Psoas muscle (tissue), 8 donors: ENCODE data around the gene NUDT19. TPM values are rescaled to one million over a fixed set of nuclear protein-coding genes. Genes with fewer than 3 reads are reported as not detected.
"Not testable (repeated sequence)": the region's sequence is repeated elsewhere in the genome, so short reads cannot be mapped to it uniquely, and the experiment has no call there.

Experiments
- ATAC-seq, 4 donors: fragments of 200-7000 bp; cut with Tn5 transposase; one replicate each; pipeline ENCODE4 v1.9.1; 2020; ENCODE audit warnings: moderate library complexity in 3 of 4, mild to moderate bottlenecking in 2 of 4
- DNase-seq, 2 donors: peaks; one replicate each; pipeline ENCODE4 v3.0.0-alpha.2; 2020
- H3K27ac ChIP-seq: fragments of 200-600 bp; one replicate; pipeline ENCODE4 v1.8.0; 2022
- H3K27me3 ChIP-seq, 3 donors: fragments of 200-600 bp in 1 of 3; one replicate each; pipeline versions ENCODE4 v1.6.1 to v1.8.0; 2013 to 2022; ENCODE audit warnings: low read length in 2 of 3, mild to moderate bottlenecking in 2 of 3, moderate library complexity in 1 of 3; ENCODE audit not compliant: insufficient read depth in 3 of 3
- H3K36me3 ChIP-seq, 2 donors: fragments of 200-600 bp in 1 of 2; one replicate each; pipeline versions ENCODE4 v1.6.1 to v1.8.0; 2013 to 2022; ENCODE audit warnings: low read depth in 1 of 2, mild to moderate bottlenecking in 1 of 2, moderate library complexity in 1 of 2; ENCODE audit not compliant: insufficient read depth in 1 of 2
- H3K4me1 ChIP-seq: fragments of 200-600 bp; one replicate; pipeline ENCODE4 v1.8.0; 2022
- H3K4me3 ChIP-seq: fragments of 200-600 bp; one replicate; pipeline ENCODE4 v1.8.0; 2022; ENCODE audit warnings: mild to moderate bottlenecking
- H3K9me3 ChIP-seq: fragments of 200-600 bp; one replicate; pipeline ENCODE4 v1.8.0; 2022
- CTCF ChIP-seq: fragments of 200-600 bp; IDR thresholded peaks from one replicate; pipeline ENCODE4 v1.8.0; 2022; ENCODE audit warnings: antibody characterized with exemption
- WGBS, 3 donors: extraction: QIAGEN DNeasy Blood & Tissue Kit; methylation state at CpG; one replicate each; pipeline versions ENCODE4 v1.1.6 to v1.1.7; 2013; 5-methylcytosine and 5-hydroxymethylcytosine counted together
- intact Hi-C, 2 donors: fragments of 100-400 bp; cut with DNase I; formaldehyde crosslinking; loops; one replicate each; pipeline versions ENCODE4 v1.11.0 to v1.14.2; 2022
- polyA plus RNA-seq, 3 donors: library from polyadenylated mRNA; stranded (reverse); fragments of 200-250 nt; gene quantifications; one replicate each; pipeline ENCODE4 v1.2.3, GENCODE V29; 2013
- total RNA-seq, 4 donors: library from RNA; stranded (reverse); fragmentation: NEBNext Ultra II Directional in 2 of 4; extraction: Animal tissue kit (Norgen Biotek cat#: 25700) in 2 of 4; gene quantifications; one replicate each; pipeline versions ENCODE4 v1.2.1 to v1.2.4, GENCODE V29; 2021 to 2023
- donor health status: healthy with polysubstance abuse.
- donor health status: DM: no; HTN: no; CAD: no; lungs with moderate emphysema.
- donor health status: Bipolar disorder and iron deficiency.
- donor health status: healthy.
- donor health status: DM: yes; HTN: yes; CAD: no.
- donor health status: DM: no; HTN: no; CAD: no.
- donor health status: DM: no; HTN: no; CAD: no.
- donor health status: DM: yes; HTN: yes; CAD: no.

The NUDT19 gene
- total and polyA plus RNA-seq, 7 donors: 10.7 to 27.5 (median 17.4) TPM

- Histone ChIP-seq H3K36me3 (no peaks in the 10 kb centered on the region), H3K9me3 (no peaks in the 10 kb centered on the region), H3K27ac (no peak overlapping the region), H3K27me3 (no peaks in the 10 kb centered on the region), H3K4me3 (no peak overlapping the region), H3K4me1 (peaks cover 22% of the 10 kb centered on the region)
- peak in 1 of 2 donors; percentile 28 for DNase-seq
- no peak for TF ChIP-seq CTCF
- intact Hi-C loops: loop anchor here in 1 of 2 donors (10.0 kb wide), 1 partner anchor 334 kb away; no protein-coding TSS in a partner anchor
- ATAC-seq: no peak
- 72 to 80% (median 77%) methylated on average over 1 of the region's 1 CpG for WGBS, 3 donors
These were observed 3.3 kb upstream of the NUDT19 start for GRCh38 chr19:32688311-32688710.

- DNase-seq (peak; percentile 71 to 85), ATAC-seq (peak; percentile 65 to 74 (median 72))
- peak overlapping the region; percentile 91 for H3K4me3 ChIP-seq
- H3K36me3 ChIP-seq: peaks cover 0 to 2% of the 10 kb centered on the region in 2 donors
- WGBS, 3 donors: 0 to 4% (median 2%) methylated on average over 49 to 93 of the region's 93 CpGs
- H3K27me3 ChIP-seq: no peaks in the 10 kb centered on the region
- H3K4me1 ChIP-seq: peaks cover 52% of the 10 kb centered on the region
- TF ChIP-seq CTCF: no peak
- intact Hi-C loops: no loop called here
- no peaks in the 10 kb centered on the region for H3K9me3 ChIP-seq
- H3K27ac ChIP-seq: peak overlapping the region; percentile 92
These were observed 518 bp downstream of the NUDT19 start for GRCh38 chr19:32691952-32692726.

GRCh38 chr19:32692727-32693061, 1.1 kb downstream of the NUDT19 start:
- WGBS, 3 donors: 19 to 29% (median 22%) methylated on average over 7 of the region's 7 CpGs
- TF ChIP-seq CTCF: no peak
- H3K9me3 ChIP-seq: no peaks in the 10 kb centered on the region
- DNase-seq (no peak), ATAC-seq (peak in 2 of 4 donors; percentile 2 to 4)
- no peaks in the 10 kb centered on the region for H3K27me3 ChIP-seq
- H3K27ac ChIP-seq: peak overlapping the region; percentile 92
- H3K4me1 ChIP-seq: peaks cover 52% of the 10 kb centered on the region
- intact Hi-C loops: no loop called here
- H3K36me3 ChIP-seq: peaks cover 0 to 2% of the 10 kb centered on the region in 2 donors
- peak overlapping the region; percentile 91 for H3K4me3 ChIP-seq

- intact Hi-C loops, H3K27ac ChIP-seq, H3K9me3 ChIP-seq, H3K36me3 ChIP-seq, DNase-seq, H3K27me3 ChIP-seq, ATAC-seq: not testable (repeated sequence)
- Histone ChIP-seq H3K4me3 (peak overlapping the region; percentile 91), H3K4me1 (peaks cover 52% of the 10 kb centered on the region)
- WGBS, 3 donors: 91 to 92% (median 92%) methylated on average over 20 of the region's 20 CpGs
These were observed 1.8 kb downstream of the NUDT19 start for GRCh38 chr19:32693151-32694108.

GRCh38 chr19:32694316-32694715, 2.7 kb downstream of the NUDT19 start:
- H3K36me3 ChIP-seq, DNase-seq, intact Hi-C loops, H3K9me3 ChIP-seq, H3K27ac ChIP-seq, H3K27me3 ChIP-seq, ATAC-seq: not testable (repeated sequence)
- Histone ChIP-seq H3K4me1 (peaks cover 52% of the 10 kb centered on the region), H3K4me3 (peak overlapping the region; percentile 27)
- WGBS, 3 donors: 67 to 80% (median 72%) methylated on average over 2 of the region's 2 CpGs

GRCh38 chr19:32694851-32695250, 3.2 kb downstream of the NUDT19 start:
- DNase-seq, H3K27me3 ChIP-seq, ATAC-seq, H3K36me3 ChIP-seq, intact Hi-C loops, H3K9me3 ChIP-seq, H3K27ac ChIP-seq: not testable (repeated sequence)
- H3K4me3 ChIP-seq: peak overlapping the region; percentile 27
- peaks cover 51% of the 10 kb centered on the region for H3K4me1 ChIP-seq
- 69 to 70% (median 69%) methylated on average over 2 of the region's 2 CpGs for WGBS, 3 donors

- intact Hi-C loops, DNase-seq, H3K36me3 ChIP-seq, H3K4me3 ChIP-seq, H3K27ac ChIP-seq, H3K27me3 ChIP-seq, ATAC-seq, H3K9me3 ChIP-seq: not testable (repeated sequence)
- H3K4me1 ChIP-seq: peaks cover 46% of the 10 kb centered on the region
- WGBS, 3 donors: 82 to 88% (median 86%) methylated on average over 6 of the region's 6 CpGs
These were observed 3.9 kb downstream of the NUDT19 start for GRCh38 chr19:32695506-32695905.

GRCh38 chr19:32696771-32697170, 5.2 kb downstream of the NUDT19 start:
- H3K27me3 ChIP-seq, DNase-seq, intact Hi-C loops, H3K4me3 ChIP-seq, H3K9me3 ChIP-seq: not testable (repeated sequence)
- peak overlapping the region; percentile 38 for H3K27ac ChIP-seq
- H3K4me1 ChIP-seq: peaks cover 37% of the 10 kb centered on the region
- ATAC-seq: peak in 1 of 4 donors; percentile 63
- H3K36me3 ChIP-seq: peaks cover 2 to 11% of the 10 kb centered on the region in 2 donors
- WGBS, 3 donors: 49 to 55% (median 52%) methylated on average over 3 of the region's 3 CpGs
